Measurements from ENCODE around the gene SNTB2. TPM values are rescaled to one million over a fixed set of nuclear protein-coding genes. Genes with fewer than 3 reads are reported as not detected.

SNTB2 gene
- total RNA-seq, 1 experiment from 2014 or later = 30.3 TPM

DNA sequence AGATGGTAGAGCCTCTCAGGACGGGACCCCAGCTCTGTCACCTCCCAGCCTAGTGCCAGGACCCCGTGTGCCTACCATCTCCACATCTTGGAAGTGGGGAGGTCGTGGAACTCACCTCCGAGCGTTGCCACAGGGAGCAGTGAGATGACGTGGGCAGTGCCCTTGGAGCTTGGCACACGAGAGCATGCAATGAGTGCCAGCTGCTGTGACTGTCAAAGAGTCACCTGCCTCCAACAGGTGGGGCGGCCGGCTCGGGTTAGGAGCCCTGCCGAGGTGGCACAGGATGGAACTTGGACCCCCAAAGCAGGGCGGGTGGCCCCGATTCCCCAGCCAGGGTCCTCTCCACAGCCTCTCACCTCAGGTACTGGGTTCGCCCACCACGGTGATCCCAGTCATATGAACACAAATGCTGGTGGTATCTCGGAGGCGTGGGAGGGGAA, 129.7 kb downstream of the SNTB2 start:
- Histone ChIP-seq H2AFZ (no peak overlapping the region), H3K4me2 (no peak overlapping the region), H4K20me1 (ENCODE audit: insufficient read depth) (peaks cover 21% of the 10 kb centered on the region), H3K27ac (no peak overlapping the region), H3K4me3 (no peak overlapping the region), H3K4me1 (replicated peaks; ENCODE audit: insufficient read depth) (peaks cover 8% of the 10 kb centered on the region; the same call in 1 of the 2 replicates), H3K9me2 (ENCODE audit: insufficient read depth) (no peaks in the 10 kb centered on the region), H3K27me3 (ENCODE audit: insufficient read depth, low read depth) (no peaks in the 10 kb centered on the region), H3F3A (ENCODE audit: insufficient read depth, low read depth) (peaks cover 16% of the 10 kb centered on the region; the same call in 1 of the 2 replicates), H3K79me2 (ENCODE audit: low read depth) (peaks cover 31% of the 10 kb centered on the region), H3K36me3 (ENCODE audit: low read depth) (peaks cover 9% of the 10 kb centered on the region), H3K9me3 (ENCODE audit: insufficient read depth, low read depth) (no peaks in the 10 kb centered on the region)
- no TSS peak for BruUV-seq (replicated peaks)
- ChIA-PET POLR2A (ENCODE audit: unreplicated experiment) (no interaction called here), CTCF (no interaction called here)
- TF ChIP-seq EZH2 (IDR thresholded peaks at IDR 0.05; ENCODE audit: low read depth) = no peak
- TF ChIP-seq CTCF (conservative IDR thresholded peaks at IDR 0.05) = no peak
- intact Hi-C loops (cut with micrococcal nuclease; ENCODE audit: unreplicated experiment) = no loop called here
- DNase-seq = no peak

DNA sequence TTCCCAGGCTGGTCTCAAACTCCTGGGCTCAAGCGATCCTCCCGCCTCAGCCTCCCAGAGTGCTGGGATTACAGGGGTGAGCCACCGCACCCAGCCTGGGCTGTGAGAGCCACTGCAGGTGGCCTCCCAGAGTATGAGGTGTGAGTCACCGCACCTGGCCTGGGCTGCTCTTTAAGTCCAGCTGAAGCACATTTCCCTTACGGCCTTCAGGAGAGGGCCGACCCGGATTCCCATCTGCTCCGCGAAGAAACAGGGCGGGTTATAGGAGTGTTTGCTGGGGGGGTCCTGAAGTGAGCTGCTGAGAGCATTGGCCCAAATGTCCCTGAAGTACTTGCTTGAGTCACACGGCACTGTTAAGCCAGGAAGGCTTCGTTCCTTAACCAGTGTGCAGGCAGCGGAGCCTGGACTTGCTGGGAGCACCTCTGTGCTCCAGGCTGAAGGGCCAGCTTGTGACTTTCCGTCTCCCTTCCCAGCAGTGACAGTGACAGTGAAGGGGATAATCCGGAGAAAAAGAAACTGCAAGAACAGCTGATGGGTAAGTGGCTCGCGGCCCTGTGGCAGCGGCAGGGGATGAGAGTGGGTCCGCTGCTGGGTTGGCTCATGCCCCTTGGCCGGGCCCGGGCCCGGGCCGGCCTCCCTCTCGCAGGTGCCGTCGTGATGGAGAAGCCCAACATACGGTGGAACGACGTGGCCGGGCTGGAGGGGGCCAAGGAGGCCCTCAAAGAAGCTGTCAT, 131.4 kb downstream of the SNTB2 start:
- DNase-seq = no peak
- H3K79me2 ChIP-seq (ENCODE audit: low read depth) = peaks cover 25% of the 10 kb centered on the region
- no peak overlapping the region for H3K4me3 ChIP-seq
- no TSS peak for BruUV-seq (replicated peaks)
- H3K4me2 ChIP-seq = no peak overlapping the region
- TF ChIP-seq CTCF (conservative IDR thresholded peaks at IDR 0.05) (no peak), EZH2 (IDR thresholded peaks at IDR 0.05; ENCODE audit: low read depth) (no peak)
- no peaks in the 10 kb centered on the region for H3K9me3 ChIP-seq (ENCODE audit: insufficient read depth, low read depth)
- no peak overlapping the region for H2AFZ ChIP-seq
- no peaks in the 10 kb centered on the region for H3K9me2 ChIP-seq (ENCODE audit: insufficient read depth)
- no peaks in the 10 kb centered on the region for H3K27me3 ChIP-seq (ENCODE audit: insufficient read depth, low read depth)
- peaks cover 22% of the 10 kb centered on the region for H4K20me1 ChIP-seq (ENCODE audit: insufficient read depth)
- peaks cover 13% of the 10 kb centered on the region; the same call in 1 of the 2 replicates for H3F3A ChIP-seq (ENCODE audit: insufficient read depth, low read depth)
- intact Hi-C loops (cut with micrococcal nuclease; ENCODE audit: unreplicated experiment) = no loop called here
- H3K4me1 ChIP-seq (replicated peaks; ENCODE audit: insufficient read depth) = no peaks in the 10 kb centered on the region
- POLR2A ChIA-PET (ENCODE audit: unreplicated experiment) = interaction anchor here (0.6 kb wide), 1 partner anchor 23 kb away, joined by 4 read pairs; no protein-coding TSS in a partner anchor
- H3K36me3 ChIP-seq (ENCODE audit: low read depth) = peaks cover 8% of the 10 kb centered on the region
- CTCF ChIA-PET = no interaction called here
- no peak overlapping the region for H3K27ac ChIP-seq

- ChIA-PET POLR2A (ENCODE audit: unreplicated experiment) (no interaction called here), CTCF (no interaction called here)
- H3K4me3 ChIP-seq = no peak overlapping the region
- H3K27ac ChIP-seq = no peak overlapping the region
- intact Hi-C loops (cut with micrococcal nuclease; ENCODE audit: unreplicated experiment) = no loop called here
- no peak for DNase-seq
- H3K36me3 ChIP-seq (ENCODE audit: low read depth) = peaks cover 5% of the 10 kb centered on the region; the same call in 1 of the 2 replicates
- no peaks in the 10 kb centered on the region for H3K9me2 ChIP-seq (ENCODE audit: insufficient read depth)
- BruUV-seq (replicated peaks) = no TSS peak
- no peaks in the 10 kb centered on the region for H3K27me3 ChIP-seq (ENCODE audit: insufficient read depth, low read depth)
- no peak overlapping the region for H3K4me2 ChIP-seq
- H4K20me1 ChIP-seq (ENCODE audit: insufficient read depth) = peaks cover 23% of the 10 kb centered on the region
- TF ChIP-seq EZH2 (IDR thresholded peaks at IDR 0.05; ENCODE audit: low read depth) (no peak), CTCF (conservative IDR thresholded peaks at IDR 0.05) (no peak)
- no peak overlapping the region for H2AFZ ChIP-seq
- no peaks in the 10 kb centered on the region for H3K4me1 ChIP-seq (replicated peaks; ENCODE audit: insufficient read depth)
- H3K79me2 ChIP-seq (ENCODE audit: low read depth) = peaks cover 23% of the 10 kb centered on the region
- H3K9me3 ChIP-seq (ENCODE audit: insufficient read depth, low read depth) = no peaks in the 10 kb centered on the region
- H3F3A ChIP-seq (ENCODE audit: insufficient read depth, low read depth) = peaks cover 11% of the 10 kb centered on the region; the same call in 1 of the 2 replicates
Observed at GRCh38 chr16:69318911-69319289, 131.9 kb downstream of the SNTB2 start.

Measured in PC-9 (cell line).